Suppressor macrophage treated with lipopolysaccharide for 1 hour (primary cell): ENCODE measurements around the gene LETM1.

Experiments
- DNase-seq, 3 donors: peaks; one replicate each; pipeline ENCODE4 v3.0.0-alpha.2; 2020 to 2022

LETM1 gene

GRCh38 chr4:1773754-1774153 lies 82.2 kb downstream of the LETM1 start:
- no peak for DNase-seq

DNA sequence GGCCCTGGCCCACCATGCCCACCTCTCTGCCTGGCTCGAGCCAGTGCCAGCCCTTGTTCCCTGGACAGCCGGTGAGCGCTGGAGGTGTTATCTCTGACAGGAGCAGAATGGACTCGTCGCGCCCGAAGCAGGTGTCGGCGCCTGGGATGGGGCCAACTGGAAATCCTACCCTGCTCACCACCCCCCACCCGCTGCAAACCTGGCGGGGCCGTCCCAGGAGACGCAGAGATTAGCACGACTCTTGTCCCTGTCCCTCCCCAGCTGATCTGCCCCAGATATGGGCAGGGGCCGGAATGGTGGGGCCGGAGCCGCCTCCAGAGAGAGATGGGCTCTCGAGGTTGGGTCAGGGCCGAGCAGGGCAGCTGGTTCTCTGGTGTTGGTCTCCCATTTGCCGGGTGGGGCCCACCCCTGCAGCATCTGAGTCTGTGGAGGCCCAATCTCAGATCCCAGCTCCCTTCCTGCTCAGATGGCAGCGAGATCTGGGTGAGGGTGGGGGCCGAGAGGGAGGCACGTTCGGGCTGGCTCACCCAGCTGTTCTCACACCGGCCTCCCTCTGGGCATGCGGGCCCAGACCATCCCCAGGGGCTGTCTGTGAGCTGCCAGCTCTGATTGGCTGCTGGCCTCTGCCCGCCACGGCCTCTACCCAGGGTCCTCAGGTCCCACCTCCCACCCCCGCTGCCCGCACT lies 83.0 kb downstream of the LETM1 start:
- no peak for DNase-seq

DNA sequence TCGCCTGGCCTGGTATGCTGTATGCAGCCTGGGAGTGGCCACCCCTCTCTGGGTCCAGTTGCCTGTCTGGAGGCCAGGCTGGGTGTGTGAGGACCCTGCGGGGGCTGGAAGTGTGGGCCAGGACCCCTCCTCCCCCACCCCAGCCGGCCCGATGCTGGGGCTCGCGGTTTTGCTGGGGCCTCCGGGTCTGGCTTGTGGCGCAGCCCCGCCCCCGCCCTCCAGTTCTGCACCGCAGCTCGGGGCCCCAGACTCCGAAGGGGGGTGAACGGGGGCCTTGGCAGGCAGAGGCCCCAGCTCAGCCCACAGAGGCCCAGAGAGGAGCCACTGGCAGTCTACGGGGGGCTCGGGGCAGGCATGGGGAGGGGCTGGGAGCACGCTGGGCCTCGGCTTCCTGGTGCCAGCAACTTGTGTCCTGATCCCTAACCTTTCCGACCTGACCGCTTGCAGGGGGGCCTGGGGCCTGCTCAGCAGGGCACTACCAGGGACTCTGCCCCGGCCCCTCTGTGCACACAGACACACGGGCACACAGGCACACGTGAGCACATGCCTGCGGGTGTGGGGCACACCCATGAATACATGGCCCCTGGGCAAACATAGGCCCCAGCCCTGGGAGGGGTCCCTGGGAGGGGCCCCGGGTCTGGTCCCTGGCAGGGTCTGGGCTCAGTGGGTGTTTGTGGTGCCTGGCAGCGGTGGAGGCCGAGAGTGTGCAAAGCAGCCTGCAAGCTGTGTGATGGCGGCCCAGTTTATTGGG lies 84.2 kb downstream of the LETM1 start:
- no peak for DNase-seq

DNA sequence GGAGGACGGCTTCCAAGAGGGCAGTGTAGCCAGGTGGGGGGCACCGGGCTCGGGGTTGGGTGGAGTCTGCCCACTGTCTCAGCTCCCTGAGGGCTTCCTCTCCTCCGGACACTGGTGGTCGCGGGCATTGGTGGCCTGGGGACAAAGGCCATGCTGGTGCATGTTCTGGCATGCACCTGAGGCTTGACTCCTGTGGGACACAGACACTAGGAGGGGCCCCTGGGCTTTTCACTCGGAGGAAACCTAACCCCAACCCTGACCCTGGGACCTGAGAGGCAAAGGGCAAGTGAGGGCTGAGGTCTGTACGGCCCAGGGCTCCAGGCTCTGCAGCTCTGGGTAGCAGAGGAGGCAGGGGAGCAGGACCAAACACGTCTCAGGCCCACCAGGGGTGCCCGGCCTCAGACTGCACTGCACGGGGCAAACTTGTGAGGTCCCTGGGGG lies 85.1 kb downstream of the LETM1 start:
- no peak for DNase-seq

DNA sequence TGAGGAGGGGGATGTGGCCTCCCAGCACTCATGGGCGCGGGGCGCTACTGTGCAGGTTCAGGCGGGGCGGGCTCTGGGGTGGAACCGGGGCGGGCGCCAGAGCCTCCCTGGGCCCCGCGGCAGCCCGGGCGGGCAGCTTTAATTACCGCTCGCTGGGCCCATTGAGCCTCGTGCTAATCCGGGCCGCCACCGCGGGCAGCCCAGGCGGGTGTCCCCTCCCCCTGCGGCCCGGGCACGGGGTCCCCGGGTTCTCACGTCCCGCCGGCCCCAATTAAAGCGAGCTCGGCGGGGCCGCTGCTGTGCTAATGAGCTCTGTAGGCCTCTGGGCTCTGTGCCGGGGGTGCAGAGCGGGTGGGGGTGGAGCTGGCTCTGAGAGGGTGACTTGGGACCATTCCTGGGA lies 85.7 kb downstream of the LETM1 start:
- DNase-seq, result no peak

- DNase-seq, result no peak
Observed at GRCh38 chr4:1769692-1770091, 86.3 kb downstream of the LETM1 start.

DNA sequence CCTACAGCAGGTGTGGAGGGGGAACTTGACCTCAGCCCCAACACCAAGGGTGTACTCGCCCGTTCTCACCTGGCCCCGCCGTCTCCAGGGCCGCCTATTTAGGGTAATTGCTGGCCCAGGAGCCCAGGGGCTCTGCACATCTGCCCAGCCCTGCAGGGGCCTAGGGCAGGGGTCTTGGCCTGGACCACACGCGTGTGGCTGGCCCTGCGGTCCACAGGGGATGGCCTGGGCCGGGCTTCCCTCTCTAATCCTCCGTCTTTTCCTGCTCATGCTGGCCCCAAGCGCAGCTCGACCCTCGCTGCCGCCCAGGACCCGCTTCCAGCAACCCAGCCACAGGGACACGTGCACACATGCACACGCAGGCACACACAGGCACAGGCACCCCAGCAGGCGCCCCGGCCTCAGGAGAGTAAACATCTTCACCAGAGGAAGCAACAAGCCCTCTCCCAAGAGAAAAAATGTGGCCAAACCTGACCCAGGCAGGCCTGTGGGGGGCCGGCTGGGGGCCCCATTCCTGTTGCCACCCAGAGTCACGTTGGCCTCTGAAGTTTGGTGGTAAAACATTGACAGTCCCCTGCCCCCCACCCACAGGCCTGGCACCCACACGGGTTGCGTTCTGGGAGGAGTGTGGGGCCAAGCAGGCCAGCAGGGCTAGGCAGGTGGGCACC lies 87.5 kb downstream of the LETM1 start:
- DNase-seq, result no peak

- peak; percentile 35 to 72 (median 50) for DNase-seq
Observed at GRCh38 chr4:1767770-1768366, 88.1 kb downstream of the LETM1 start.

DNA sequence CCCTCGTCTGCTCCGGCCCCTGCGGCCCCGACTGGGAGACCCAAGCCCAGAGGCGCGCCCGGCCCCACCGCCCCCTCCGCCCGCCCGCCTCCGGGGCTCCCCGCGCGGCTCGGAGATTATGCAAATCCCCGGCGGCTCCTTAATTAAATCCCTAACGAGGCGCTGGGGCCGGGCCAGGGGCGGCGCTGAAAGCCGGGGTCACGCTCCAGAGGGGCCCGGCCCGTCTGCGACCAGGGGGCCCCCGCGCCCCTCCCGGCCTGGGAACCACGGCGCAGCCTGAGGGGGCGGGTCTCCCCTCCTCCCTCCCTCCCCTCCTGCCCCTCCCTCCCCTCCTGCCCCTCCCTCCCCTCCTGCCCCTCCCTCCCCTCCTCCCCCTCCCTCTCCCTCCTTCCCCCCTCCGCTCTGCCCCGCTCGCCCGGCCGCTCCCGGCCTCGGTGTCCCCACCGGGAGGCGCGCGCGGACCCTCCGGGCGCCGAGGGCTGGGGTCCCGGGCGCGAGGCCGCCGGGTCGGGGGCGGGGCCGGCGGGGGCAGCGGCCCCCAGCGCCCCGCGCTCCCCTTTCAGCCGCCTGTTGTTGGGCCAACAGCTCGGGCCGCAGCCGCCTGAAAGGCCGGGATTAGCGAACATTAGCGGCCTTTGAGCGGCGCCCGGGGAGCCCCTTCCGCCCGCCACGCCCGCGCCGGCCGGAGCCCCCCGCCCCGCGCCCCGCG lies 88.7 kb downstream of the LETM1 start:
- DNase-seq, result peak in 1 of 3 donors; percentile 31

DNA sequence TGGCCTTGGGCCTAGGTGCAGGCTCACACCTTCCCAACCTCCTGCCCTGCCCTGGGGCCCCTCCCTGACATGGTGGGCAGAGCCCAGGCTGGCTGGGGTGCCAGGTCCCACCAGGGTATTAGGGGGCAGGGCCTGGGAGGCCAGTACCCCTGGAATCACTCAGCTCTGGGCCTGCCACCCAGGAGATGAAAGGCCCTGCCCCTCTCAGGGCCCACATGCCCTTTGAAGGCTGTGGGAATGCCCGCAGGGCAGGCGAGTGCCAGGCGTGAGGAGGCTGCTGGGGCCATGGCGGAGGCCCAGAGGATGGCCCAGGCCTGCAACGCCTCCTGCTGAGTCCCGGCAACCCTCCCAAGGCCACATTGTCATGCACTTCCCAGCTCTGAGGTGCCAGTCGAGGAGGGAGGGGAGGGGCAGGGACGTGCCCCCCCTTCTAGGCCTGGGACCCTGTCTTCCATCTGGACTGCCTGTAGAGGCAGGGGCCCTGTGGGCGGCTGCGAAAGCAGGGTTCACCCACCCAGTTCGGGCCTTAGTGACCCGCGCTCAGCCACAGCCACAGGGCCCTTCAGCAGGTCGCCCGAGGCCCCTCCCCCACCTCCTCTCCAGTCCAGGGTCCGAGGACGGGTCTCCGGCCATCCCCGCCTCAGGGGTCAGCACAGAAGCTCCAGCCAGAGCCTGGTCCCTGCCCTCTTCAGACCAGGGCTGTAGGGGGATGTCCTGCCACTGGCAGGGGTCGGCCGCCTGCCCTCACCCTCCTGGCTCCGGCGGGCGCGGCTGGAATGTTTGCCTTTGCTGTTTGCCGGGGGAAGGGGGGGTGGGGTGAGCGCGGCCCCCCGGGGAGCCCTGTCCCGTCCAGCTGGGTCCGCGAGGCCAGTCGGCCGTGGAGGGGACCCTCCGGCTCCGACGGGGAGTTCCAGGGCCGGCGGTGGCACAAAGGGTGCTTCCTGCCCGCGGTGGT lies 89.6 kb downstream of the LETM1 start:
- no peak for DNase-seq

DNA sequence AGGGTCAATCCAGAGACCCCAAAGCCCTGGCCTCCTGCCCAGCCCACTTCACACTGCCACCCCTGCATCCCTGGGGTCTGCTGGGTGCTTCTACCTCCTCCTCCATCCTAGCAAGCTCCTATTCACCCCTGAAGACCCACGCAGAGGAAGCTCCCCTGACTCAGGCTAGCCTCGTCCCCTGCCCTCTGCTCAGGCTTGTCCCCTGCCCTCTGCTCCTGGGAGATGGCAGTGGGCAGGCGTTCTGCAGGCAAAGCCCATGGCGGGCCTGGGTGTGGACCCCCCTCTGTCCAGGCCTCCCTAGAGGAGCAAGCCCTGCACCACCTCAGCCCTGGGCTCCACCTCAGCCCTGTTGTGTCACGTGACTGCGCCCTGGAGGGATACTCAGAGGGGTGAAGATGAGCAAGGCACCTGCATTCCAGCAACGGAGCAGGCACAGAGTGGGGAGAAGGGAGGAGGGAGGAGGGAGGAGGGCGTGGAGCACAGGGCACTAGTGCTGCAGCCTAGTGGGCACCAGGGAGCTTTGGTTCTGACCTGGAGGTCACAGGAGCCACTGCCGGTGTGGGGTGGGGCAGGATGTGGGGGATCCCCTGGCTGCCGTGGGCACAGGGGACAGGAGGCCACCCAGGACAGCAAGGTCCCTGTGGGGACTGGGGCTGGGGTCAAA lies 90.4 kb downstream of the LETM1 start:
- no peak for DNase-seq

GRCh38 chr4:1764670-1765069 lies 91.3 kb downstream of the LETM1 start:
- no peak for DNase-seq

GRCh38 chr4:1763550-1764080 lies 92.3 kb downstream of the LETM1 start:
- DNase-seq, result peak; percentile 15 to 52 (median 22)

GRCh38 chr4:1763070-1763549 lies 92.8 kb downstream of the LETM1 start:
- DNase-seq, result no peak

DNA sequence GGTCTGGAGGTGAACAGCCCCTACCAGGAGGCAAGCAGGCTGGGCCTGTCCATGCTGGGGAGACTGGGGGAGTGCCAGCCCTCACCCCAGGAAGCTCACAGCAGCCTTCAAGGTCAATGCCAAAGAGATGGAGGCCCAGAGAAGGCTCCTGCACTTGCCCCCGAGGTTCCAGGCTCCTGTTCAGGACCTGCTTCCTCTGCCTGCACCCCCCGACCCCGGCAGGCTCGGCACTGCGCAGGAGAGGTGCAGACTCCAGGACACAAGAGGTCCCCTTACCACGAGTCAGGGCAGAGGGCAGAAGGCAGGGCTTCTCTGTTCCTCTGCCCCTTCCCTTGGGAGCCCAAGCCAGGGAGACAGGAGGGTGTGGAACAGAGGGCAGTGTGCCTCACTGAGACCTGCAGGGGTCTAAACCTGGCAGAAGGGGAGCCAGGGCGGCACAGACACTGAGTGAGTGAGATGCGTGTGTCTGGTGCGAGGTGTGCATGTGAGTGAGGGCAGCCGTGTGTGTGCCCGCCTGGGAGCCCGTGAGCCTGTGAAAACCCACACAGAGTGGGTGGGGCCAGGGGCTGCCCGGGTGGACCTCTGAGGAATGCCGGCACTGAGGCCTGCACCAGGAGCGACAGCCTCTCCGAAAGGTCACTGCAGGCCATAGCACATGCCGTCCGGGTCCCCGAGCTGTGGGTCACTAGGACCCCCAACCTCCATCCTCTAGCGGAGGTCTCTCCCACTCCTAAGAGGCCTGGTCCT lies 93.5 kb downstream of the LETM1 start:
- no peak for DNase-seq
